Kidney (tissue), 14 donors: ENCODE data around the gene LIME1. TPM values are rescaled to one million over a fixed set of nuclear protein-coding genes. Genes with fewer than 3 reads are reported as not detected.
A peak's percentile ranks its signal among the peaks of the same experiment; 100 is the strongest.

Source experiments
- DNase-seq, 5 donors: peaks; one replicate each; pipeline ENCODE4 v3.0.0-alpha.2; 2013 to 2020
- FAIRE-seq: peaks from 2 replicates; lab custom pipeline; 2012; peaks lifted over from hg19 to GRCh38; lab: Jason Lieb, UNC
- H3K27ac ChIP-seq, 2 donors: one replicate each; pipeline ENCODE4 v1.7.0; 2013; ENCODE audit warnings: low read depth in 2 of 2, low read length in 2 of 2, inconsistent platforms in 1 of 2
- H3K27me3 ChIP-seq: one replicate; pipeline ENCODE4 v1.7.1; 2013; ENCODE audit warnings: low read length, inconsistent platforms; ENCODE audit not compliant: control insufficient read depth, insufficient read depth
- H3K36me3 ChIP-seq, 3 donors: one replicate each; pipeline versions ENCODE4 v1.7.0 to v1.7.1; 2013; ENCODE audit warnings: low read length in 3 of 3, control low read depth in 1 of 3, inconsistent platforms in 1 of 3; ENCODE audit not compliant: insufficient read depth in 3 of 3, control insufficient read depth in 2 of 3
- H3K4me1 ChIP-seq, 3 donors: one replicate each; pipeline versions ENCODE4 v1.7.0 to v1.7.1; 2013; ENCODE audit warnings: low read length in 3 of 3, inconsistent platforms in 1 of 3, low read depth in 1 of 3; ENCODE audit not compliant: control insufficient read depth in 2 of 3, insufficient read depth in 2 of 3
- H3K4me3 ChIP-seq, 3 donors: one replicate each; pipeline versions ENCODE4 v1.7.0 to v1.8.1; 2013; ENCODE audit warnings: low read length in 3 of 3, control low read depth in 1 of 3, inconsistent platforms in 1 of 3
- H3K9ac ChIP-seq, 3 donors: one replicate each; pipeline versions ENCODE4 v1.7.0 to v1.7.1; 2013; ENCODE audit warnings: low read length in 3 of 3, control low read depth in 1 of 3, inconsistent platforms in 1 of 3
- H3K9me3 ChIP-seq, 3 donors: one replicate each; pipeline versions ENCODE4 v1.7.0 to v1.7.1; 2013; ENCODE audit warnings: low read length in 3 of 3, control low read depth in 1 of 3, inconsistent platforms in 1 of 3; ENCODE audit not compliant: control insufficient read depth in 2 of 3, insufficient read depth in 1 of 3
- CTCF ChIP-seq: IDR thresholded peaks from 3 replicates; pipeline ENCODE4 v1.5.1; 2012; ENCODE audit warnings: mild to moderate bottlenecking, moderate library complexity, borderline replicate concordance; ENCODE audit not compliant: insufficient read depth; ENCODE audit errors: extremely low read depth
- intact Hi-C: fragments of 100-400 bp; cut with DNase I; formaldehyde crosslinking; loops from one replicate; pipeline ENCODE4 v1.11.1; 2022
- polyA plus RNA-seq: library from polyadenylated mRNA; stranded (reverse); fragments of 350-450 nt; fragmentation: Illumina TruSeq; extraction: RNeasy Lipid Tissue Mini Kit (QIAGEN cat#74804); gene quantifications from one replicate; pipeline ENCODE4 v1.2.3, GENCODE V29; 2014; ENCODE audit warnings: low read depth, low replicate concordance; ENCODE audit not compliant: insufficient read depth
- total RNA-seq: library from RNA; stranded (reverse); fragmentation: NEBNext Ultra II Directional; extraction: Animal tissue kit (Norgen Biotek cat#: 25700); gene quantifications from one replicate; pipeline ENCODE4 v1.2.1, GENCODE V29; 2021
- donor health status: control.
- donor health status: control.
- donor health status: control.
- donor health status: control.
- donor health status: control.
- donor health status: DM: yes; HTN: yes; CAD: no.
- donor health status: Normal renal cell carcinoma (clear cell type).

The LIME1 gene
- total and polyA plus RNA-seq, 2 donors from 2014 or later = 12.1 to 114 TPM

- H3K36me3 ChIP-seq = peaks cover 0 to 13% (median 2%) of the 10 kb centered on the region in 3 donors
- intact Hi-C loops = no loop called here
Observed at GRCh38 chr20:63743210-63743970, 6.9 kb downstream of the LIME1 start.

GRCh38 chr20:63744158-63744557 lies 7.7 kb downstream of the LIME1 start:
- Histone ChIP-seq H3K27me3 (no peaks in the 10 kb centered on the region), H3K27ac (no peak overlapping the region), H3K36me3 (peaks cover 0 to 13% (median 2%) of the 10 kb centered on the region in 3 donors), H3K9ac (peak overlapping the region in 1 of 3 donors; percentile 12), H3K9me3 (no peaks in the 10 kb centered on the region), H3K4me1 (peaks cover 0 to 14% (median 5%) of the 10 kb centered on the region in 3 donors), H3K4me3 (no peak overlapping the region)
- intact Hi-C loops = no loop called here
- DNase-seq (peak in 1 of 5 donors; percentile 18), FAIRE-seq (no peak)
- TF ChIP-seq CTCF = no peak

More at GRCh38 chr20:63743210-63743970, 6.9 kb downstream of the LIME1 start:
- TF ChIP-seq CTCF = no peak
- H3K4me1 ChIP-seq = peaks cover 0 to 16% (median 5%) of the 10 kb centered on the region in 3 donors
- H3K27me3 ChIP-seq = no peaks in the 10 kb centered on the region
- DNase-seq (peak in 1 of 5 donors; percentile 66), FAIRE-seq (no peak)
- H3K27ac ChIP-seq = no peak overlapping the region
- no peak overlapping the region for H3K4me3 ChIP-seq
- no peak overlapping the region for H3K9ac ChIP-seq
- no peaks in the 10 kb centered on the region for H3K9me3 ChIP-seq

GRCh38 chr20:63744574-63745423 lies 8.3 kb downstream of the LIME1 start:
- no peak for FAIRE-seq
- H3K4me3 ChIP-seq = no peak overlapping the region
- TF ChIP-seq CTCF = no peak
- no peak overlapping the region for H3K9ac ChIP-seq
- peaks cover 0 to 13% (median 2%) of the 10 kb centered on the region in 3 donors for H3K36me3 ChIP-seq
- peaks cover 0 to 14% (median 5%) of the 10 kb centered on the region in 3 donors for H3K4me1 ChIP-seq
- DNase-seq = peak in 1 of 5 donors; percentile 71
- intact Hi-C loops = no loop called here
- no peaks in the 10 kb centered on the region for H3K9me3 ChIP-seq
- no peaks in the 10 kb centered on the region for H3K27me3 ChIP-seq
- H3K27ac ChIP-seq = no peak overlapping the region
